Epidermal melanocyte (primary cell): ENCODE data around the gene CDC42BPG.

Experiments
- DNase-seq: peaks from one replicate; pipeline ENCODE4 v3.0.0; 2011; ENCODE audit warnings: low spot score; ENCODE audit not compliant: insufficient read length

CDC42BPG gene

GRCh38 chr11:64866173-64866491 lies 21.7 kb upstream of the CDC42BPG start:
- DNase-seq = no peak

DNA sequence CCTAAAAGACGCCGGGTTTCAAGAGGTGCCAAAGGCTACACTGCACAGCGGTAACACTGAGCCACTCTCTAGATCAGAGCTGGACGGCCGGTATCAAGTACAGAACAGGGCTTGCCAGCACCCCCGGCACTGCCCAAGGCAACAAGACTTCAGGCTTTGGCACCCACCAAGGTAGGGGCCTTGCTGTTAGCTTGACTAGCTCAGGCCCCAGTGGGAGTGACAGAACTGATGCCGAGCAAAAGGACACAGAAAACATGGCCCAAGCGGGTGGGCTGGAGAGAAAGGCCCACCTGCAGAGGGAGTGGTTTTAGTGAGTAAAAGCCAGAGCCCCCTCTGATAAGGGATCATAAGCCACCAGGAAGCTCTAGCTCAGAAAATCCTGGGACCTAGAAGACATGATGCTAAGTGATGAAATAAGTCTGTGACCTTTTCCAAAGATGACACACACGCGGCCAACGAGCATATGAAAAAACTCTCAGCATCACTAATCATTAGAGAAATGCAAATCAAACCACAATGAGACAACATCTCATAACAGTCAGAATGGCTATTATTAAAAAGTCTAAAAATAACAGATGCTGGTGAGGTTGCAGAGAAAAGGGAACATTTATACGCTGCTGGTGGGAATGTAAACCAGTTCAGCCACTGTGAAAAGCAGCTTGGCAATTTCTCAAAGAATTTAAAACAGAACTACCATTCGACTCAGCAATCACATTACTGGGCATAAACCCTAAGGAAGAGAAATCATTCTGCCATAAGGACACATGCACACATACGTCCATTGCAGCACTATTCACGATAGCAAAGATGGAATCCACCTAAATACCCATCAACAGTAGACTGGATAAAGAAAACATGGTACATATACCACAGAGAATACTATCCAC lies 21.1 kb upstream of the CDC42BPG start:
- DNase-seq = no peak

GRCh38 chr11:64864473-64865285 lies 20.2 kb upstream of the CDC42BPG start:
- DNase-seq = peak; percentile 64

- no peak for DNase-seq
Measured at GRCh38 chr11:64864135-64864472, 19.7 kb upstream of the CDC42BPG start.

DNA sequence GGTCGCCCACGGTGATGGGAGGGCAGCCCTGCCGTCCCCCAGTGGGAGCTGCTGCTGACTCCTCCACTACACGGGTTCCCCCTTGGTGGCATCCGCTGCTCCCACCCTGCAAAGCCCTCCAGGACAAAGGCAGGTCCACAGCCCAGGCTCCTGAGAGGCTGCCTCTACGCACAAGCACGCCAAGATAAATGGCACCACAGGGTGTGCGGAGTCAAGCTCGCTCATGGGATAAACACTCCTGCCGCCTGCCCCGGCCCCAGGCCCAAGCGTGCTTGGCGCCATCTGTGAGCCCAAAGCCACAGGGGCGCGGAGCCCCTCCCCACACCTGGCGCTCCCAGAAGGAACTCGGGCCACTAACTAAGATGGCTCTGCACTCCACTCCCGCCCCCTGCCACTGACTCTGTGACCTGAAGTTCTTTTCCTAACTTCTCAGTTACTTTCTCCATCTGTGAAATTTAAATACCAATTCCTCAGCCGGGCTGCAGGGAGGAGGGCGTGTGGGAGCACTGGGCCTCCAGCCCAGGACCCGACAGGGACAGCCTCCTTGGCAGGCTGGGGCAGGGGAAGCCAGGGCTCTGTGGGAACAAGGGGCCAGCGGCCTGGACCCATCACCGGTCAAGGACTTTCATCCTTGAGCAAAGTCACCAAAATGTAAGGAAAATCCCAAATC lies 19.1 kb upstream of the CDC42BPG start:
- DNase-seq = no peak

- no peak for DNase-seq
Measured at GRCh38 chr11:64862987-64863390, 18.5 kb upstream of the CDC42BPG start.

DNA sequence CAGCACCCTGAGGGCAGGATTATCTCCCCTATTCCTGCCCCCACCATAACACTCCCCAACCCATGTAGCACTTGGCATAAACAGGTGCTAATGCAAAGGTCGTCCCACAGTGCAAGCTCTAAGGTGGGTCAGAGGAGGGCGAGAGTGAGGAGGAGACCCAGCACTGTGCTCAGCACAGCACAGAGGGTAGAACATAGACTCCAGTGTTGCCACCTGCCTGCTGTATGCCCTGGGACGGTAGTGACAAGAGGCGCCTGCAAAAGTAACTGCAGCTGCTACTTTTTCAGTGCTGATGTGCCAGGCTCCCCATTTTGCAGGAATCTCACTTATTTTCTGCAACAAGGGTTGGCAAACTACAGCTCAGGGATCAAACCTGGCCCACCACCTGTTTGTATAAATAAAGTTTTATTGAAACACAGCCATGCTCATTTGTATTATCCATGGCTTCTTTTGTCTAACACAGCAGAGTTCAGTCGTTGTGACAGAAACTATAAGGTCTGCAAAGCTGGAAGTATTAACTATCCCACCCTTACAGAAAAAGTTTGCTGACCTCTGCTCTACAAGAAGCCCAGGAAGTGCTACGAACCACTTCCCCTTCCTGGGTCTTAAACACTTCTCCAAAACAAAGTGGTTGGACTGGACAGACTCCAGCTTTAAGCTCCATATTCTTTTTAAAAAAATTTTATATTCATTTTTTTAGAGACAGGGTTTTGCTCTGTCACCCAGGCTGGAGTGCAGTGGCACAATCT lies 16.9 kb upstream of the CDC42BPG start:
- DNase-seq = no peak

GRCh38 chr11:64859542-64860414 lies 15.3 kb upstream of the CDC42BPG start:
- DNase-seq = no peak

DNA sequence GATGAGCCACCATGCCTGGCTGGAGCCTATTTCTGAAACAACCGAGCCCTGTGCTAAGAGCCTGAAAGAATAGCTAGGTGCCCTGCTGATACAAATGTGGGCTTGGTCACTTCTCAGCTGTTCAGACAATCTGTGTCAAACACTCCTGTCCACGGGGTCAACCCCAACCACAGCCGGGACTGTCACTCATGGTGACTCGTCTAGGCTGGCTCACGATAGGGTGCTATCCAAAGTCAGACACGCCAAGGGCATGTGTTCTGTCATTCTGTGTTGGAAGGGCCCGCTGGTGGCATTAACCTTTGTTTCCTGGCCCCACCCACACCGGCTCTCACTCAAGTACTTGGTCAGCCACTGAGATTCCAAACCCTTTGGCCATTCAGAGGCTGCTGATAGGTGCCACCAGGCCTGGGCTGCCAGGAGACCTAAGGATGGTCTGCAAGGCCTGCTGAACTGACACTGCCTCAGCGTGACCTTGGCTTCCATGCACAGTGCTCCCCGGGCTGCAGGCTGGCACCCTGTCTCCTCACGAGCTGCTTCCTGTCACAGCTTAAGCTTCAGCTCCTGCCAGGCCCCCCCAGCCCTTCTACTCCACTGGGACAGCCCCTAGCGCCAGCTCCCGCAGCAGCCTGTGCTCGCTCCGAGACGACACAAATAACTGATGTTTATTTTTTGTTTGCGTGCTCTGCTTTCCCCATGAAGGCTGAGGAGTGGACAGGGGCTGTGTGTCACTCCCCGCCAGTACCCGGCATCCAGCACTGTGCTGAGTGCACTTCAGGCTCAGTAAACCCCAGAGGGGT lies 14.2 kb upstream of the CDC42BPG start:
- DNase-seq = no peak

DNA sequence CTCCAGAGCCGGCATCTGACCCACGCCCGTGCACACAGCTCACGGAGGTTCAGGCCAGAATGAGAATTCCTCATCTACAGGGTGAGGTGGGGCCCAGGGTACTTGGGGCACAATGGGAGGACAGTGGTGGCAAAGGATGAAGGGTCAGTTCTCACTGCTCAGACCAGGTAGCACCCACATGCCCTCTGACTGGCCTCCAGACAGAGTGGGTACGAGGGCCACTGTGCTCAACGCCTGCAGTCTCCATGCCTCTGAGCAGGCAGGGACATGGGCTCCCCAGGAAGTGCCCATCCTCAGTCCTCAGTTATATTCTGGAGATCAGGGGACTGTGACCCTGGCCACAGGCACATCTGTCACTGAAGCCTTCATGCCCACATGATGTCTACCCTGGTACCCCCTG lies 13.0 kb upstream of the CDC42BPG start:
- no peak for DNase-seq

DNA sequence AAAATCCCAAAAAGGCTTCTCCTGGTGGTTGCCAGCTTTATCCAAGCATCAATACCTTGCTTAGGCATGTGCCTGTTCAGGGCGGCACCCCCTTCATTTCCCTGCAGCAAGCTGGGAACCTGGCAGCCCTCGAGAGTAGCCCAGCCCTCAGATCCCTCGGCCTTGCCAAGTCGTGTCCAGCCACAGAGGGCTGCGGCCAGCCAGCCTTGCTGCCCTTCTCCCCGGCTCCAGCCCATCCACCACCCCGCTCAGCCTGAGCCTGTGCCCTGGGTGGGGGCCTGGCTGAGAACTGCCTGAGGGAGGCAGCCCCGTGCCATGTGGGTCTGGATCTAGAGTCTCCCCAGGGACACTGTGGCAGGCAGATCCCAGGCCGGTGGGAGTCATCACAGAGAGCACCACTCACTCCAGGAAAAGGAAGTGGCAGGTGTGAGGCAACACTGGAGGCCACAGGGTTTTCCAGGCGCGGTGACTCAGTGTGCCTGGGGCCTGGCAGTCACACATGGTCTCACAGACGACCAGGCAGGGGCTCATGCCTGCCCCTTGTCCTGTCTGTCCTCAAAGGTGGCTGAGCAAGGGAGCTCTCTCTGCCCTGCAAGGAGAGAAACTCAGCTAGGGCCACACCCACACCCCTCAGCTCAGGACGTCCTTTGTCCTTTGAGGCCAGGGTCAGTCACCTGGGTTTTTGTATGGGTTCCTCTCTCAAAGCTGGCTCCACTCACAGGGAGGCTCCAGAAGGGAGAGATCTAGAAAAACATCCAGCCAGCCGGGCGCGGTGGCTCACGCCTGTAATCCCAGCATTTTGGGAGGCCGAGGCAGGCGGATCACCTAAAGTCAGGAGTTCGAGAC lies 12.2 kb upstream of the CDC42BPG start:
- no peak for DNase-seq

GRCh38 chr11:64855596-64856304 lies 11.3 kb upstream of the CDC42BPG start:
- no peak for DNase-seq

DNA sequence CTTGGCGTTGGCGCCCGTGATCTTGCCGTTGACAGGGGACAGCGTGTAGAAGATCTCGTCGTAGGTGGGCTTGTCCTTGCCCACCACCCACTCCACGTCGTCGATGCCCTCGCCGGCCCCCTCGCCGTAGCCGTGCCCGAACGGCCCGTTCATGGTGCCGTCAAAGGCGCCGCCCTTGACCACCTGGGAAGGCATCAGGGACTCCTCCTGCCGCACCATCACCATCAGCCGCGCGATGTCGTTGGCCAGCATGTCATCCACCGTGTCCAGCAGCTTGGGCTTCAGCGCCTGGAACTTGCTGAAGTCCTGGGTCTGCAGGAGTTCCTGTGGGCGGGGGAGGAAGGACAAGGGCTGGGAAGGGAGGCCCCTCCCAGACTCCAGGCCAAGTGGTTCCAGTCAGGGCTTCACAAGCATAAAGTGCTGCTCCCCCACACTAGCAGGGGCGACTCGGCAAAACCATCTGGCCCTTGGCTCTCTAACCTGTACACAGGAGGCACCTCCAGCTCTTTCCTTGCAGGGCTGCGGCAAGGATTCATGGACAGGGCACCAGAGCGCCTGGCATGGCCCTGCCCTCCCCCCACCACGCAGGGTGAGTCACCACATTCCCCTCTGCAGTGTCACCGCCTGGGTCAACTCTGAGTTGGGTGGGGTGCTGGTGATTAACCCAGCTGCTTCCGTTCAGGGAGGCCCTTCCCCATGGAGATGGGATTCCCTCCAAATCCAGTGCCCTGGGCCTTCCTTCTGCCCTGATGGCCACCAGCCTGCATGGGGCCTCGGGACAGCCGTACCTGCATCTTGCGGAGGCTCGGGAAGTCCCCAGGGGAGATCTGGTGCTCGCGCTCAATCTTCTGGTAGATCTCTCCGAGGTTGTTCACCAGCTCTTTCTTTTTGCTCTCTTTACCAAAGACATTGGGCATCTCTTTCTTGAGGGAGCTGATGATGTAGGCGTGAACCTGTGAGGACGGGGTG lies 10.4 kb upstream of the CDC42BPG start:
- DNase-seq = peak; percentile 87

GRCh38 chr11:64854157-64854533 lies 9.7 kb upstream of the CDC42BPG start:
- DNase-seq = no peak

- no peak for DNase-seq
Measured at GRCh38 chr11:64853709-64854108, 9.3 kb upstream of the CDC42BPG start.

GRCh38 chr11:64852804-64853509 lies 8.5 kb upstream of the CDC42BPG start:
- DNase-seq = no peak
